Measurements from ENCODE around the gene NIPAL4.

The NIPAL4 gene

DNA sequence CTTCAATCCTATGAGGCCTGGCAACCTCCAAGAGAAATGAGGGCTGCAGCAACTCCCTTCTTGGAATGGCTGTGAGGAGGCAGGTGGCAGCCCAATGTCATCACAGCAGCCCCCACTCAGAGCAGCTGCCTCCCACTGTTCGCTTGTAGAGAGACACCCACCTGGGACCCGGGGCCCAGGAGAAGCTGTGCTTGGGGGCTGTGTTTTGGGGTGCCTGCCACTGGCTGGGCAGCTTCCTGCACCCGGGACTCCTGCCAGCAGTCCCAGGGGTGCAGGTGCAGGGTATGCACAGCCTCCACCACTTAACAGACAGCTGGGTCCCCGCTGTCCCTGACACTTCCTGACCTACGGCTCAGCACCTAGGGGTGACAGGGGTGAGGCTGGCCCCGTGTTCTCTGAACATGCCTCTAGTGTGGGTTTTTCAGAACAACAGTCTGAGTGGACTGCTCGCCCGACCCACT is 26.2 kb downstream of the NIPAL4 start:
- DNase-seq: no peak

DNA sequence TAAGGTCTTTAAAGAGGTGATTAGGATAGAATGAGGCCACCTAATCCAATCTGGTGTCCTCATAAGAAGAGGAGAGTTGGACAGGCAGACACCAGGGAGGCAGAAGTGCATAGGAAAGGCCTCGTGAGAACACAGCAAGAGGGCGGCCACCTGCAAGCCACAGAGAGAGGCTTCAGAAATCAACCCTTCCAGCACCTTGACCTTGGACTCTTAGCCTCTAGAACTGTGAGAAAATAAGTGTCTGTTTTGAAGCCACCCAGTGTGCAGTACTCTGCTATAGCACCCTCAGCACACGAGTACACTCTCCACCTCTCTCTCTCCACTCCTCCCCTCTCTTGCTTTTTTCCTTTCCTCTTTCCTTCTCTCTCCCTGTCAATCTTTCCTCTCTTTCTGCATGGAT is 26.8 kb downstream of the NIPAL4 start:
- DNase-seq: no peak

DNA sequence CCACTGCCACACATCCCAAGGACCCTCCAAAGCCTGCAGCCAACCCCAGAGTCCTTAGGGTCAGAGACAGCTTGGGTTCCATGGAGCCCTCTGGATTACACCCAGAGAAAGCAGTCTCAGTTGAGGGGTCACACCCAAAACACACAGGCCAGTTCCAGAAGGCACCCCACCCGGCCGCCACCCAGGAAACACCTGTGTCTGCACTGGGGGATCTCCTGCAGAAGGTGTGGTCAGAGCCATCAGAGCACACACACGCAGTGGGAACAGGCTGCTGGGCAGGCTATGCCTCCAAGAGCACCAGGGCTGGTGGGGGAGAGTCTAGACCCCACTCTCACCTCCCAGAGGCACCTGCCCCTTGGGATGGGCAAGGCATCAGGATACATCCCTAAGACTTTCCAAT is 27.3 kb downstream of the NIPAL4 start:
- no peak for DNase-seq

DNA sequence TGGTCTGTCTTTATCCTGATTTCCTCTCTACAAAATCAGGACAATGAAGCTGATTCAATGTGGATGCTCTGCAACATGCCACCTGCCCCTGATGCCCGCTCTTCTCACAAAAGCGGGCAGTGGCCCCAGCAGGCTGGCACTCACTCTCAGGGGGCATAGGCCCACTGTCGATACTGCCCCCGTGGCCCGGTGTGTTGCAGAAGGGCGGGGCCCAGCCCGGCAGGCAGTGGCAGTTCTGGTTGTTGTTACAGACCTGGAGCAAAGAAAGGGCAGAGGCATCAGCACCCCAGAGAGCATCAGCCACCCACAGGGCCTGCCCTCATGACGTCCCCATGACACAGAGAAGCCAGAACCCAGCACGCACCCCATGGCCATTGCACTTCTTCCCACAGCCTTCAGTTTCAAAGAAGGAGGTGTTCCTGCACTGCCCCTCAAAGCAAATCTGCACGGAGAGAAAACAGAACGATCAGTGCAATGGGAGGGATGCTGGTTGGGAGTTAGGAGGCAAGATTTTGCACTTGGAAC is 31.5 kb downstream of the NIPAL4 start:
- DNase-seq: no peak

DNA sequence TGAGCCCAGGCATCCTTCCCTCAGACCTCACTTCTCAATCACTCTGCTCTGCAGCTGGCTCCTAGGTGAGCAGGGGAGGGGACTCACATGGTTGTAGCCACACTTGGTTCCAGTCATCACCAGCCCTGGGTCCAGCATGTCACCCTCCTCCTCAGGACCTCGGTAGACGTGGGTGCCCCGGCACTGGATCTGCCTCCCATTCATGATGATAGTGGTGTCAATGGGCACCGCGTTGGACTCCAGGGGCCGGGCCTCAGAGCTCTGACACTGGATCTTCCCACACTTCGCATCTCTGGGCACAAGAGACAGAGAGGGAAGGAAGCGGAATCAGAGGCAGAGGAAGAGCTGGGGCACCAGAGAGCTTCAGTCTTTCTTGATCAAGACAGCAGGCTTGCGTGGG is 32.9 kb downstream of the NIPAL4 start:
- DNase-seq: no peak

DNA sequence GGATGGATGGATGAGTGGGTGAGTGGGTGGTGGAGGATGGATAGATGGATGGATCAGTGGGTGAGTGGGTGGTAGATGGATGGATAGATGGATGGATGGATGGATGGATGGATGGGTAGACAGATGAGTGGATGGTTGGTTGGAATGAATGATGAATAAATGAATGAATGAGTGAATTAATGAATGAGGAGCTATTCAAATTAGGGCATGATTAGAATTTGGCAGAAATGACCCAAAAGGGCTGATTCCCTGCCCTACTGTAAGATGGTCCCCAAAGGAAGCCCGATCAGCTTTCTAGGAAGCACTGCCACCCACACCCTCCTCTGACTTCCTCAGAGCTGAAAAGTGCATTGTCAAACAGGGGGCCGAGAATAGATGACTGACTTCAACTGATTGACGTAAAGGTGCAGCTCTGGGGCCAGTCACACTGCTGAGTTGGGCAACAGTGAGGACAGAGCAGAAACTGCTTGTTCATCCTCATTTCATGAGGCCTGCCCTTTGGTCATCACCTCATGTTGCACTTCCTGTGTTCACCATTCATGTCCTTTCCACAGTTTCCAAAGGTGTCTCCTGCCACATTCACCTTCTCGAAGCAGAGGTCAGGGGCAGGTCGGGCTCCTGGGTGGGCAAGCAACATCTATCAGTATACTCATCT is 34.3 kb downstream of the NIPAL4 start:
- no peak for DNase-seq

DNA sequence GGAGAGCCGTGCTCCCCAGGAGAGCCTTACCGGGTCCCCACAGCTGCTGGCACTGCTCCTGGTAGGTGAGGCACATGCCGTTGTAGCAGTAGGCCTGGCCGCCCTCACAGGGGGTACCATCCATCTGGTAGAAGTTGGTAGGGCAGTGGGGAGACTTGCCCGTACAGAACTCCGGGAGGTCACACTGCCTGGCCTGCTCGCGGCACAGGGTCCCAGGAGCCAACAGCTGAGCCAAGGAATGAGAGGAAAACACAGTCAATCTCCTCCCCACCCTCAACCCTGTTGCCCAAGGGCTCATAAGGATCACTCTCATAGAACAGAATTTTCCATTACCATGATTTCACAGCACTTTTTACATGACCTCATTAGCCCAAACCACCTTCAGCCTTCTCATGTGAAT is 36.9 kb downstream of the NIPAL4 start:
- DNase-seq: no peak

DNA sequence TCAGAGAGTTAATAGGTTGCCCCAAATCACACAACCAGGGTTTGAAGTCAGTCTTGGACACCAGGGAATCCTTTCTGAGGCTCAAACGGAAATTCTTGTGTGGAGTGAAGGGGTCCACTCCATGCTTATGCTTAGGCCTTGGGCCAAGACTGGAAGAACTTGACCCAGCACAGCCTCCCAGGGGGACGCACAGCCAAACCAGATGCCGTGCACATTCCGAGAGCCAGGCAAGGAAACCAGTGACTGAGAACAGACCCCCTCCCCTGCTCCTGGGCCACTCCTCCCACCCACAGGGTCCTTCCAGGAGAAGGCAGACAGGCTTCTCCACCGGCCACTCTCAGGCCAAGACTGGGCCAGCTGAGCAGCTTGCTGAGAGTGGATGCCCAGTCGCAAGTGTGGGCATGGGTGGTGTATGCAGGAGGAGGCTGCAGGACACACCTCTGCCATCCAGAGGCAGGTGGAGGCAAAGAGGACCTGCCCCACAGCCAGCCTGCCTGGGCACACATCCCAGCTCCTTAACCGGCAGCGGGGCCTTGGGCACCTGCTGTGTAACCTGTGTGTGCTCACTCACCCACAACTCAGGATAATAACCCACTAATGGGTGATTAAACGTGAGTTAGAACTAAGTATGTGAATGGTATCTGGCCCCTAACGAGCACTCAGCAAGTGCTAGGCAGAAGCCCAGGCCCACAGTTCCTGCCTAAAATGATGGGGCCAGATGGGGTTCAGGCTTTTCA is 38.0 kb downstream of the NIPAL4 start:
- DNase-seq: no peak

DNA sequence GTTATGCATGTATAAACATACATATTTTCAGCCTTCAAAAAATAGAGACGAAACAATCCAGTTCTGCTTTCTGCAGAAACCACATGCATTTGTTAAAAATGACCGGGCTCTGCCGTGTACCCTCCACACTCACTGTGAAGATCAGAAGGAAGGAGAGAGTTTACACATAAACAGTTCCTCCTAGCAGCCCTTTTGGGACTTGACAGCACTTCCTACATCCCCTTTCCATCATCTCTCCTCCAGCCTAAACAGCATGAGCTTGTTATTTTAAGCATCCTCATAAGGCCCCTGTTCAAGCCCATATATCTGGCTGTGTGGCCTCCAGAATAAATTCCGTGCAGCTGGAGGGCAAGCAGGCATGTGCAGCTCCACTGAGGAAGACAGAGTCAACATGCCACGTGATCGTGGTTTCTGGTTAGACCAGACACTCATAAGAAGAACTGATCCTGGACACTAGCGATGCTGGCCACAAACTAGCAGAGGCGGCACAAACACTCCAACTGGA is 42.2 kb downstream of the NIPAL4 start:
- no peak for DNase-seq

DNA sequence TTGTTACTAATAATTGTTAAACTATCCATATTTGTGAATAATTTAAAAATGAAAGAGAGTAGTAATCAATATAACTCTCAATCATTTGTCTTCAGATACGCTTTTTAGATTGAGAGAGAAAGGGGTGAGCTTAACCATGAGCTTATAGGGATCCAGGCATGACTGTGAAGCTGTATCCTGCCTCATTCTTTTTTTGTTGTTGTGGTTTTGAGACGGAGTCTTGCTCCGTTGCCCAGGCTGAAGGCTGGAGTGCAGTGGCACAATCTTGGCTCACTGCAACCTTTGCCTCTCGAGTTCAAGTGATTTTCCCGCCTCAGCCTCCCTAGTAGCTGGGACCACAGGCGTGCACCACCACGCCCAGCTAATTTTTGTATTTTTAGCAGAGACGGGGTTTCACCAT is 44.0 kb downstream of the NIPAL4 start:
- no peak for DNase-seq

DNA sequence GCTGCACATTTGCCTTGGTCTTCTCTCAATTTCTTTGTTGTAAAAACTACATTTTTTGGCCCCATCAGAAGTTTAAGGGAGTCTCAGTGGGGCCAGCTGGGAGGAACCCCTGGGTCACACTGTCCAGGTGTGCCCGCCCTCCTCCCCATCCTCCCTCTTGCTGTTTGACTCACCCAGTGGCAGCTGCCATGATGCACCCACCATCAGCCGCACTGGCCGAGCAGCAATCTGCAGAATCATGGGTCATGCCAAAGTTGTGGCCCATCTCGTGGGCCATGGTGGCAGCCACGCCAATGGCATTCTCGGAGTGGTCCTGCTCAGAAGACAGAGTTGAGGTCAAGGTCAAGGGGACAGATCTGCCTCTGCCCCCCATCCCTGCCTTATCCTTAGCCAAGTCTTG is 45.5 kb downstream of the NIPAL4 start:
- no peak for DNase-seq

DNA sequence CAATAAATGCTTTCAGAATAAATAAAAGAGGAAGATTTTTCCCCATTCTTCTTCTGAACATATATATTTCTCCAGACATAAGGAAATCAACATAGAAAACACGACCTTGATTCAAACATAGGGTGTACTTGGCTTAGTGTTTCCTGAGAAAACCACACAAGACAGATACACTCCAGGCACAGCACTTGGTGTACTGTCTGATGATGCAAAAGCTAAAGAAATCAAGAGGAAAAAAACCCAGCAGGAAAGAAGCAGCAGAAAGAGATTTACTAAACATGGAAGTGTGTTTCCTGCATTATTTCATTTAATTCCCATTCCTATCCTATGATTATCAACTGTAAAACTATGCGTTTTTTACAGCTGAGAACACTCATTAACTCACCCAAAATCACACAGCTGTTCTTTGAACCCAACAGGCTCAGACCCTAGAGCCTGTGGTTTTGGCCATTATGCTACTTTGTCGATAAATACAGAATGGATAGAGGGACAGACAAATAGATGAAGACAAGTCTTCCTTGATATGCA is 46.1 kb downstream of the NIPAL4 start:
- no peak for DNase-seq

DNA sequence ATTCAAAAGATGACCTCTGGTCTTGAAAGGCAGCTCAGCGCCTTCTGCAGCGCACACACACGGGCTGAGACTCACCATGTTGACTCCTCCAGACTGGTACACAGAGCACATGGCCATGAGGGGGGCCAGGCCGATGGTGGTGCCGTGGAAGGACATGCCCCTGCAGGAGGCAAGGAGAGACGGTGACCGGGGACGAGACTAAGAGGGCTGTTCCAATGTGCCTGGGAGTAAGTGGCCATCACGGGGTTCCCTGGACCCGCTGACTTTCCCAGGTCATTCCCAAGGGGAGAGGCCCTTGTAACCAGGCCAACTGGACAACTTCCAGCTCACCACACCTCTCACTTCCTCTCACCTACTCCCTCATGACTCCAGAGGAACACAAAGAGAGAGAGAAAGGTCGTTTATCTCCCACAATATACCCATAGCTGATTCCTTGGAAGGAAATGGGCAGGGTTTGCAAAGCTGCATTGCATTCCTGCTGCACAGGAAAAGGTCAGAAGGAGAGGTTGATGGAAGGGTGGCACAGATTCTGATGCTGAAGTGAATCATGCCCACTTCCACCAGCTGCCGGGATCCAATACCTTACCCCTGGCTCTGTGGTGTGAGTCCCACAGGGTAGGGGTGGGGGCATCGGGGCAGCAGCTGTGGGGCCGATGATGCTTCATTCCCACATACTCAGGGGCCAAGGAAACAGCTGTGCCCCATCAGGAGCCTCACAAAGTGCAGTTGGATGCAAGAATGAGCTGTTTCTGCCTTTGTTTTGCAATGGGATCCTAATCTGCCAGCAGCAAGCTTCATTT is 47.2 kb downstream of the NIPAL4 start:
- DNase-seq: no peak

DNA sequence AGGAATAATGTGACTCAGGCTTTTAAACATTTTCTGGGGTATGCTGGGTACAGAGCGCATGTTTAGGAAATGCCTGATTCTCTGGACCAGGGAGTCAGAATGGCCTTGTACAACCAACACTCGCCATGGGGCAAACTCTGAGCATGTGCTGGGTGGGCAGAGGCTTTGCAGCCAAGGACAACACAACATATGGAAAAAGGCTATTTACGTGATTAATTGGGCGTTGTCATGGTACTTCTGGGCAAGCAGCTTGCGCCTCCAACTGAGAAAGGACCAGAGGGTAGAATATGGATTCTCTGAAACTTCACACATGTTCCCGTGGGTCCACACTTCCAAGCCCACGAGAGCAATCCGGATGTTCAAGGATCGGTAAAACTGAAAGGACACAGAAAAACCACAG is 49.1 kb downstream of the NIPAL4 start:
- DNase-seq: no peak

DNA sequence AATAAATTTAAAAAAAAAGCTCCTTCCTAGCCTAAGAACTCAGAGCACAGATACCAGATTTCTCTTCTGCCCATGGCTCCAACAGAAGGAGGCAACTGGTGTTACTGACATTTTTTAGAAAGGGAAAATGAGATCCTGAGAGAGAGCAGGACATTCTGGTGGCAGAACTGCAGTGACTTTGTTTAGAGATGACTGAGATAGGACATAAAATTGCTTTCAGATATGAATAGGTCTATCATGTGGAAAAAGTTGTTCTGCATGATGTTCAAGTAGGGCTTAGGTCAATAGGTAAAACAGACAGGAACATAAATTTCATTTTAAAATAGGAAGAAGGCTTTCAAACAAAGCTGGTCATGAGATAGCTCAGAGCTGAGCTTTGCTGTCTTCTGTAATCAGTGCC is 49.6 kb downstream of the NIPAL4 start:
- no peak for DNase-seq

DNA sequence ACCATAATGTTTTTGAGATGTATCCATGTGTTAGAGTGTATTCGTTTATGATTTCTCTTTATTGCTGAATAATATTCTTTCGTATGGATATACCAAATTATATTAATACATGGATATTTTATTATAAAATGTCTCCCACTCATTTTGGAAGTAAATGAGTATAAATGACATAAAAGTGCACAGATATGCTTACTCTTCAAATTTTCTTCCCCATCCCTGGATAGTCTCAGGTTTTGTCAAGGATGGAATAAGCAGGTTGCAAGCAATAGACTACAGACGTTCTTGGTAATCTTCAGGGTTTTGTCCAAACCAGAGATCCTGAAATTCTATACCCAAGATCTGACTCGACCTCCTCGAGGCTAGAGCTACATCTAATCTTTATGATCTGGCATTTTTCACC is 50.7 kb downstream of the NIPAL4 start:
- no peak for DNase-seq

DNA sequence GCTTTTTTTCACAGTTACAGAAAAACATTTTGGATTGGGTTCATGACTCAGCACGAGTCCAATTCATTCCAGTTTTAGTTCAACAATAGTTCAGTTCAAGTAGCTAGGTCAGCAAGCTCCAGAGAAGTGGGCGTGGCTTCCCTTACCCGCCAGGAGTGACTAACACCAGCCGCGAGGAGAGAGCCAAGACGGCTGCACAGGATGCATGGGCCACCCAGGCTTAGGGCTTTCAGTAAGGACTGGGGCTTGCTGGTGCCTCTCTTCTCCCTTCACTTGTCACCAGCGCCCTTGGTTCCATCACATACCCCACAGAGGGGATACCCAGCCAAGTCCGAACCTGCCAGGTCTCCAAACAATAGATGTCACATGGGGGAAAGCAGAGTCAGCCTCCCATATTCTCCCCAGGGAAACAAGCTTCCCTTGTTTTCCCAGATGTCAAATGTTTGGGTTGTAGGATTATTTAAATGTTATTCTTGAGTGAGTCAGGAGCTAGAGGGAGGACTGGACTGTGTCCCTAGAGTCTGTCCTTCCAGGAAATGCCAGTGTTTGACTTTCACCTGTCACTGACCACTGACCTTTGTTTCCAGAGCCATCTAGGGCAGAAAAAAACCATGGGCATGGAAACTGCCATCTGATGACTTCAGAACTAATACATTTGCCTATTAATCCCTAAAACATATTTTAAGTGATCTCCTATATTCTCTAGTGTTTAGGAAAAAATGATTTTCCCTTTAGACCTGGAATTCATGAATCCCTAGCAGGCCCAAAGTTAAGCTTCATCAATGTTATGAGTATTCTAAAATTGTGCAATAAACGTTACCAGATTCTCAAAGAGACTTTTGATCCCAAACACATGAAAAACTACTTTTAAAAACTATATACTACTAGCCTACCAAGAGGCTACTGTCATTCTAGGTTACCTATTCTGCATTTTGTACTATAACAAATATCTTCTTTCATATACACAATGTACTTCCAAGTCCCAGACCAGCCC is 51.9 kb downstream of the NIPAL4 start:
- DNase-seq: no peak

DNA sequence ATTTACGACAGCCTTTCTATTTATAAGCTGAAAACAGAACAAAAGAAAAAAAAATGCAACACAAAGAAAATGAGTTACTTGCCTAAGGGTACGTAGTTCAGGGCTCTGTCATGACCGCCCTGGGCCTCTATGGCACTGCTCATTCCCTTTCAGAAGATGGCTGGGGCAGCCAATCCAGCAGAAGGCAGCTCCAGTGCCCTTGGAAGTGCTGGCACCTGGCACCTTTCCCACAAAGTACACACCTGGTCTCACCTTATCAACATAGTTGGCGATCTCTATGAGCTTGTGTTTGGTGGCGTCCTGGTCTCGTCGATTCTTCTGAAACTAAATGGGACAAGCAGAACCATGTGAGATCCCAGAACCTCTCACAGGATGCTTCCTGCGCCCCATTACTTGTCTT is 53.2 kb downstream of the NIPAL4 start:
- DNase-seq: no peak

DNA sequence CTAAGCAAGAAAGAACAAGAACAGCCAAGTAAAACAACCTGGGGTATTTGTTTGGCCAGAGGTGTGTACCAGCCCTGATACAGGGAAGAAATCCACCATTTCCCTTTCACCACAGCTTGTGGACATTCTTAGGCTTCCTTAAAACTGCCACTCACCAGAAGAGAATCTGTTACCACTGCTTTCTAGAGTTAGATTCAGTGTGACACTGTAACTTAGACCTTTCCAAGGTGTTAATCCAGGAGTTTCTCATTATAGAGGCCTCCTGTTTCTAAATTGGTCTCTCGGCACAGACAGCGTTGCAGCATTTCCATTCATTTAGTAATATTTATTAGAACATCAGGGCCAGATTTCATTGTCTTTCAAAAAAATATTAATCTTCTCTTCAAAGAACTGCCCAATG is 55.0 kb downstream of the NIPAL4 start:
- DNase-seq: no peak

DNA sequence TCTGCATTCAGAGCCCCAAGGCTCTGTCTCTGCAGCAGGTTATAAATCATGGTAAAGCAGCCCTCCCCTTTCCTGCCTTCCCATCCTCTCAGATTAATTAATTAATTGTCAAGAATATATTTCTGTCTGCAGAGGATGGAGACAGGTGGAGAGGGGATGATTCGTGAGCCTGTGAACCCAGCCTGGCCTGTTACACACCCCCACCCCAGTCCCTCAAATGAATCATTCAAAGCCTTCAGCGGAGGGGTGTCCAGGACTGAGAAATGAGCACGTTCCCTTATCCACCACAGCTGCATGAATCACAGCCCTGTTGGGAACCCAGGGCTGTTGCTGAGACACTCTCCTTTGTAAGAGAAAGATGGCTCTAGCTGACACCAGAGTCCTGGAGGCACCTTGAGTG is 56.0 kb downstream of the NIPAL4 start:
- no peak for DNase-seq

DNA sequence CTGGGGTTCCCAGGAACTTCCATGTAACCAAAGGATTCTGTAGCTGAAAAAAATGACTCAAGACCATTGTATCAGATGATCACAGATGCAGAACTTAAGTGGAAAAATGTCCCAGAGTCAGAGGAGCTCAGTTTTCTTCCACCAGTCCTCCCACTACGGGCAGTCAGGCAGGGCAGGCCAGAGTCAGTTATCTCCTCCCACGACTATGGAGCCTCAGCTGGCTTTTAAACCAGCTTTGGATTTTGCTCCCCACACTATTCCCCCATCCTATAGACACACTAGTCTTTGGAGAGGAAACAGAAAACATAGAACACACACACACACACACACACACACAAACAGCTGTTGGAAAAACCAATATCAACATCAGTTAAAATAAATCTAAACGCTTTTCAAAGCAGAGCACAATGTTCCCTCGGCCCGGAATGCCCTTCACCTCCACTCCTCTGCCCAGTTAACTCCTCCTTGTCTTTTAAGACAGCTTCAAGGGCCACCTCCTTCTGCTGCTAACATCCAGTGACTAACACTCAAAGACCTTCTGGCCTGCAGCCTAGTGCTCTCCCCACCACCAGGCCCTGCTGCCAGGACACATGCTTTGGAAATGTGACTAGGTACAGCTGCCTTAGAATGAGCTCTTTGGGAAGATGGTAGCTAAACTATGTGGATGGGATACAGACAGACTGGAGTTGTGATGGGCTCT is 56.8 kb downstream of the NIPAL4 start:
- DNase-seq: no peak

Measured in activated CD4-positive, alpha-beta T cell treated with anti-CD3 and anti-CD28 coated beads for 1 hour (primary cell).